ENCODE data around the gene WDSUB1.

Gene WDSUB1

GRCh38 chr2:159219394-159219998 is 67.0 kb downstream of the WDSUB1 start:
- DNase-seq: no peak

GRCh38 chr2:159218389-159218788 is 68.1 kb downstream of the WDSUB1 start:
- no peak for DNase-seq

DNA sequence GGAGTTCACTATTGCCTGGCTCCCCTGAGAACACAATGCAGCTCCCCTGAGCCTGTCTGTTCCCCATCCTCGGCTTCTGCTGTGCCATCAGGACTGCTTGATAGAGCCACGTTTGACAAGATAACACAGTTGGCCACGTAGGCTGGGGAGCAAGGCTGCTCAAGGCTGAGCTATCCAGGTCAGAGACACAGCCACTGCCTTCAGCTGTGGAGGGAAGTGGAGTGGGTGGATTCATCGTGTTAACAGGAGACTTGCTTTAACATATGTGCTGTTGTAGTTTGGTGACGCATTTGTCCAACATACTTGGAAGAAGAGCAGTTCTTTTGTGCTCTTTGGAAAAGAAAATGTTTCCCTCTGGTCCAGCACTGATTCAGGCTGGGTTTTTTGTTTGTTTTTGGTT is 68.8 kb downstream of the WDSUB1 start:
- DNase-seq: no peak

GRCh38 chr2:159215116-159215515 is 71.4 kb downstream of the WDSUB1 start:
- no peak for DNase-seq

DNA sequence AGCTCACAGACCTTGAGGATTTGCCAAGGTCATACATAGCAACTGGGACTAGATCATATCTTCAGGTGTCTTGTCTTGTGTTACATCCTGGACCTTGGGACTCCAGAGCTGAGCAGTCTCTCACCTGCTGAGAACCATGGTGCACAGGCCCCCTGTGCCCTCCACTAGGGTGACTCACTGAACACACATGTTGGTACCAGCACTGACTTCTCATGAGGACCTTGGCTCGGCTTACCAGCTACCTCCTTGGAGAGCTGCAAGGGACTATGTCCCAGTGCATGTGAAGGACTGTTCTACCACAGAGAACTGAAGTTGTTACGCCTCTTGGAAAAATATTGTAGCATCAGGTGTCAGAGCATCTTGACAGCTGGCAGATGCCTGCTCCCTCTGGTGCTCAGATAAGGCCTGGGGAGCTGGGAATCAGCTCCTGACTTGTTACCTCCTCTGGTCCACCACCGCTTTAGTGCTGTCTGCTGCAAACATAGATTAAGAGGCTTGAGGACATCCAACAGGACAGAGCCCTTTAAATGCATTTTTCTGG is 72.1 kb downstream of the WDSUB1 start:
- DNase-seq: no peak

- DNase-seq: no peak
Observed at GRCh38 chr2:159213296-159213695, 73.2 kb downstream of the WDSUB1 start.

DNA sequence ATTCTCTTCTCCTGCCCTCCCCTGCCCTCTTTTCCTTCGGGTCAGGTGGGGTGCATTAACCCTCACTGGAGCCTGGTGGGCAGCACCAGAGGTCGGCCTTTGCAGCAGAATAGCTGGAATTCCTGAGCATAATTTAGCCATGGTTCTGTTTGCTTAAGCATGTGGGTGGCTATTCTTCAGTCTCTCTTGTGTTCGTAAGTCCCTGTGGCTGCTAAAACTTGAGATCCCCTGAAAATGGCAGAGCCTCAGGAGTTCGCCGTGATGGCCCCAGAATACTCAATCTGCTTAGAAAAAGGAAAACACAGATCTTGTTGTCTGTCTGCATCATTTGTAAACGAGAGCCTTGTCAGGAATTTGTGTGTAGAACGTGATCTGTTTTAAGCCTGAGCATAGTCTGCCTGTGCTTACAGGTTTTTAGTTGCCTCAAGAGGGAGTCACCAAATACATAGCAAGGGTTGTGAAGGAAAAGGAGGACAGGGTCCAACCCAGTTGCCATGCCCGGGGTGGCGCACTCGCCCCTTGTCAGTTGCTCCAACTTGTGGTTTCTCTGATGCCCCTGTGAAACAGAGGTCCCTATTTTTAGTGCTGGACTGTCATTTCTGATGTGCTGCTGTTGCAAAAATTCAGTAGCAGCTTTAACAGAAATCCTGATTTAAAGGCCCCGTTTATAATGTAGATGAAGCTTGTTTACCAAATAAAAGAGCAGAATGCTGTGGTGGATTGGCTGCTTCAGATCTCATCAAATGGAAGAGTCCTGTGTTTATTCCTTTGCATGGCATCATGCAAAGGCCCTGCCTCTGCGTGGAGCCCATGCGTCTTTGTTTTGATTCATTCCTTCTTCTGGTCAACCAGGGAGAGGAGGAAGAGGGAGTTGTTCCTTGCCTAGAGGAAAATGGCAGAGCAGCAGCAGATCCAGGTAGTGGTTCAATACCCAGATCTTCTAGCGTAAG is 74.8 kb downstream of the WDSUB1 start:
- DNase-seq: peak; percentile 39

DNA sequence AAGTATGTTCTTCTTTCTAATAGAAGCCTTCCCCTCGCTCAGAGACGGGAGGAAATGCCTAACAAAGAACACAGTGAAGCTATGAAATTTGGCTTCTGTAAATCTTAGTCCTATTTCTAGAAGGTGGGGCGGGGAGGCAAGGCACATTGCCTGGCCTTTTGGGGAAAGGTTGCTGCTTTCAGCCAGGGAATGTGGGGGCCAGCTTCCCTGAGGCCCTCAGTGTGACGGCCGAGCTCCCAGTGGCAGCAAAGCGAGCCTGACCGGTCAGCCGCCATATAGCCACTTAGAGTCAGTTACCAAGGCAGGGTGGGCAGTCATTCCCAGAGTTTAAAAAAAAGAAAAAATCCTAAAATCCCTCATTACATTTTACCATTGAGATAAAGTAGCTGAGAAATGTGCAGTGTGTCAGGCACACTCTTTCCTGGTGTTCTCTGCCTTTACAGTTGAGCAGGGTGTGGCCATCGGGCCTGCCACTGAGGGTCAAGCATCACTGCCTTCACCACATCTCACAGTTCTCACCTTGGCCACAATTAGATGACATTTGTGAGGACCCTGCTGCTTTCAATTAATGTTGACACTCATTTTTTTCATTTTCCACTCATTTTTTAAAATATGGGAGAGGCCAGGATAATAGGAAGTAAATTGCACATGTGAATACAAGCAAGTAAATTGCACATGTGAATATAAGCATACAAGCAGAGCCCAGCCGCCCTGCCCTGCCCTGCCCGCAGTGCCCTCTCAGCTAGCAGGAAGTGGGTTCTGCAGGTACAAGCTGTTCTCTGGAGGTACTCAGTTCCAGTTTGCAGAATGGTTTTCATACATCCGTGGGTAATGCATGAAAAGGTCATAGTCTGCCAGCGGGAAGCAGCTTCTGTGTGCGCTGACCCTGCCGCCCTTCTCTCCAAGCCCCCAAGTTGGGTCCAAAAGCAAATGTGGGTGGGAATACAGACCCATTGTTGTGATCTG is 76.9 kb downstream of the WDSUB1 start:
- no peak for DNase-seq

- no peak for DNase-seq
Observed at GRCh38 chr2:159208438-159208837, 78.1 kb downstream of the WDSUB1 start.

GRCh38 chr2:159206736-159207380 is 79.6 kb downstream of the WDSUB1 start:
- no peak for DNase-seq

DNA sequence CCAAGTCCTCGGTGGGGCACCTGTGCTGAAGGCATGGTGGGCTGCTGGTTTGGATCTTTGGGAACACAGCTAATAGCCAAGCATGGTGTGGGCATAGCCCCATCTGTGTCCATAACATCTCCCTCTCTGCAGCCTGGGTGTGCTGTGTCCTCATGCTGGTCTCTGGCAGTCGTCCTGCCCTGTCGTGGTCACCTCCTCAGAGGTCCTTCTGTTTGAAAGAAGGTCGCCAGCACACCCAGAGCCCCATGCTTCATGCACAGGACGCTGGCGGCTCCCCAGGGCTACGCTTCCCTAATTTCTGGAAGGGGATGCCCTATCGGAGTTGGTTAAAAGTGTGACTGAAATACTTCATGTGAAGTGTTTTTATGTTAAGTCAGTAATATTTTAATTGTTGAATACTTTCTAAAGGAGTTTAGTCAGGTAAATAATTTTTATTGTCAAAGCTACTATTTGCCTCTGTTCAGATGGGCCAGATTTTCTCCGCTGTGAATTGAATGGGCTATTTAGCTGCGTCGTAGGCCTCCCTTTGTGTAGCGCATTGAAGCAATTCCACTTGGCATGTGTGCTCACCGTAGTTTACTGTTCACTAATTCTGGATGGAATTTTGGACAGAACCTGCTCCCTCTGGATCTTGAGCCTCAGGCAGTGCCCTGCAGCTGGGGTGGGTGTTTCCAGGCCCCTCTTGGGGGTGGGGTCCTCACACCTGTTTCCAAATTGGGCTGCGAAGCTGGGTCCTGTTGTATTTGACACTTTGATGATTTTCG is 81.9 kb downstream of the WDSUB1 start:
- no peak for DNase-seq

DNA sequence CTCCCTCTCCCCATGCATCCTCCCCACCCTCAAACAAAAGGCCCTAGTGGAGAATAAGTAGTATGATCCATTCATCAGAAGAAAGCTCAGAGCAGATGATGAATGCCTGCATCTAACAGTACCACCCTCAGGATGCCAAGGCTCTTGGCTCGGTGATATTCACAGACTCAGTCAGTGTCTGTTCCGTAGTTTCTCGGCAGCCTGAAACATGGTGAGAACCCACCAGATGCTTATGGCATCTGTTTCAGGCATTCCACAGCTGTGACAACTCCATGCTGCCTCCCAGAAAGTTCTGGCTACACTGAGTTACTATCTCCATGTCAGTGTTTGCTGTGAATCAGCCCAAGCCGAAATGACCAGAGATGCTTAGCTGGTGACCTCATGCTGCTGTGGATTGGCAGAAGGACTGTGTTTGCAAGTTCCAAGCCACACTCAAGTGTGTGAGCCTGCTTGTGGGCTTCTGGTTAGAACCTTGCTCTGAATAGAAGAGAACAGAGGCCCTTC is 83.9 kb downstream of the WDSUB1 start:
- DNase-seq: no peak

DNA sequence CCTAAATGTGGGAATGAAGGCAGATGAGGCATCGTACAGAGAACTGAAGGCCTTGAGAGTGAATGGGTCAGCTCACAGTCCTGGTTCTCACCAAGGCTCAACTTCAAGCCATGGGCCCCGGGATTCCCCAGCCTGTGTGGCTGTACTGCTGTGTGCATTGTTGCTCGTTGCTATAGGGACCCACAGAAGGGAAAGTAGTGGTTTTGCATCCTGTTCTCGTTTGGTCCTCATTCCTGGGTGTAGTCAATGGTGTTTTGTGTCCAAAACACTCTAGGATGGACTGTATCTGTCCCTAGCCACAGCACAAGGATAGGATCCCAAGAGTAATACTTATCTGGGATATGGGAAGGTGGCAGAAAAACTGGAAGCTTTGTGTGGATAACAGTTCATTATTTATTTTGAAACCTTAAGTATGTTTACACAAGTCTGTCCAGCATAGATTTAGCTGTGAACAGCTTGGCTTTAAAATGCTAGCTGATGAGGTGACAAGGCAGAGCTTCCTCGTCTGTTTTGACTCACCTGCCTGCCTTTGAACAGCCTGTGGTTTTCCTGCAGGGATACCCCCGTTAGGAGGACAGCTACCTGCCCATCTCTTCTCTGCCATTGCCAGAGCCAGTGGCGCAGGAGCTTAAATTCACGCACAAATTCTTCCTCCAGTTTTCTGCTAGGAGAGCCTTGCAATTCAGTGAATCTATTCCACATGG is 85.0 kb downstream of the WDSUB1 start:
- no peak for DNase-seq

GRCh38 chr2:159200498-159200897 is 86.0 kb downstream of the WDSUB1 start:
- no peak for DNase-seq

- no peak for DNase-seq
Observed at GRCh38 chr2:159199761-159200465, 86.6 kb downstream of the WDSUB1 start.

DNA sequence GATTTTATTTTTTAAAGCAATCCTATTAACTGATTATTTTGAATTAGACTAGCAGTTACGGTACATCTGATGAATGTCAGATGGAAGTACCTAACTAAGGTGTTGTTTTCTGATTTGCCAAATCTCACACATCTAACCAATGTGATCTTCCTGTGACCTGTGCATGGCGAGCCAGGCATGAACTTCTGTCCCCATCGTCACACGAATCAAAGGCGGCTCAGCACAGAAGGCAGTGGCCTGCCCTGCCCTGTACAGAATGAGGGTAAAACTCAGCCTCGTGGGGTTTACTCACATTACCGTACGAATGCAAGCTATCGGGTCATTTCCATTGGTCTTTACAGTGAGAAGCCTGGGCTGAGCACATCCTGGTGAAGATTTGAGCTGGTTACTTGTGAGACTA is 87.3 kb downstream of the WDSUB1 start:
- DNase-seq: no peak

DNA sequence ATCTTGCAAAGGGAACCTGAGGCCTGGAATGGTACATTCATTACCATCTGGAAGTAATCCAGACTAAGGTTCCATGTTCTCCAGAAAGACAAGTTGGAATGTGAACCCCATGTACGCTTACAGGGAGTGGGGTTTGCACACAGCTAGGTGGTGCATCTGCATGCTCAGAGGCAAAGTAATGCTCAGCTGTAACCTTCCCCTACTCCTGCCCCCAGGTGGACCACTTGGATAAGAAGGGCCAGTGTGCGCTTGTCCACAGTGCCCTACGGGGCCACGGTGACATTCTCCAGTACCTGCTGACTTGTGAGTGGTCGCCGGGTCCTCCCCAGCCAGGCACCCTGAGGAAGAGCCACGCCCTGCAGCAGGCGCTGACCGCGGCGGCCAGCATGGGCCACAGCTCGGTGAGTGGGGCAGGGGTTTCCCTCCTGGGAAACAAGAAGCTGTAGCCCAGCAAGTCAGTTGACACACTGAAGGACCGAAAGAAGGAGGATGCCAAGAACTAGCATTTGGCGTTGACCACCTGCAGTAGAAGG is 90.0 kb downstream of the WDSUB1 start:
- no peak for DNase-seq

GRCh38 chr2:159195697-159196096 is 90.8 kb downstream of the WDSUB1 start:
- no peak for DNase-seq

GRCh38 chr2:159194241-159194640 is 92.3 kb downstream of the WDSUB1 start:
- DNase-seq: no peak

DNA sequence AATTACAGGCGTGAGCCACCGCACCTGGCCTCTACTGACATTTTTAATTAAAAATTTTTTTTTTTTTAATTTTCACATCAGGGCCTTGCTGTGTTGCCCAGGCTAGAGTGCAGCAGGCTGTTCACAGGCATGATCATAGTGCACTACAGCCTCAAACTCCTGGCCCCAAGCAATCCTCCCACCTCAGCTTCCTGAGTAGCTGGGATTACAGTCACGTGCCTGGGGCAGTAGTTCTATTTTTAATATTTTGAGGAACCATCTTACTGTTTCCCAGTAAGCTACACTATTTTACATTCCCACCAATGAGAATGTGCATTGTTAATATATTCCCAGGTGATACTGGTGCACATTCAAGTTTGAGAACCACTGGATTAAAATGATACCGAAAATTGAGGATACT is 92.7 kb downstream of the WDSUB1 start:
- no peak for DNase-seq

All from retina (tissue), 1 donor.